Activated gamma-delta T cell treated with anti-CD3 and anti-CD28 coated beads, Interleukin-2, amount 50 U/mL, for 16 hours (primary cell): ENCODE results near the gene GTPBP2.
A peak's percentile ranks its signal among the peaks of the same experiment; 100 is the strongest.

ENCODE experiments used
- DNase-seq: peaks from one replicate; pipeline ENCODE4 v3.0.0-alpha.2; 2020; ENCODE audit warnings: low read depth

GTPBP2 gene

DNA sequence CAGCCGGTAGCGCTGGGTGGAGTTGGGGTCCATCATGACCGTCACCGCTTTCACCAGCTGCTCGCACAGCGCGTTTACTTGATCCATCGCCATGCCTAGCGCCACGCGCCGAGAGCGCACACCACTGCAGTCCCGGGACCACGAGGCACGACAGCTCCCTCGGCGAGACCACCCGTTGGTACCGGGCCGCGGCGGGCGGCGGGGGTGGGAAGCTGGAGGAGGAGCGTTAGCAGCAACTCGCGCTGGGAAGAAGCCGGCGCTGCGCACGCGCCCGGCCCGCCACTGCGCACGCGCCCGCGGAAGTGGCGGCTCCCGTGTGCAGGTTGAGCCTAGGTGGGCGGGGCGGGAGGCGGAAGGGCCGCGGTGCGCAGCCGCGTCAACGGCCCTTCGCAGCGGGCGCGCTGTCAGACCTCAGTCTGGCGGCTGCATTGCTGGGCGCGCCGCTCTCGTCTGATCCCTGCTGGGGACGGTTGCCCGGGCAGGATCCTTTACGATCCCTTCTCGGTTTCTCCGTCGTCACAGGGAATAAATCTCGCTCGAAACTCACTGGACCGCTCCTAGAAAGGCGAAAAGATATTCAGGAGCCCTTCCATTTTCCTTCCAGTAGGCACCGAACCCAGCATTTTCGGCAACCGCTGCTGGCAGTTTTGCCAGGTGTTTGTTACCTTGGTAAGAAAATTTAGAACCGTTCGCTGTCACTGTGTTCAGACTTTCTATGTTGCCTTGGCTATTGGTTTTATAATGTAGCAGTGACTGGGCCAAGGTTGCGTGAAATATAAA lies 53.1 kb downstream of the GTPBP2 start, which contains the start of the genes POLH and XPO5:
Gene POLH (plus strand): TSS at position 414 of the 780 bp plus-strand sequence. CDS start 6,135 bp downstream, outside the sequence.
Gene XPO5 (minus strand): TSS at position 267 of the 780 bp plus-strand sequence. CDS start 174 bp downstream, at position 93.
- DNase-seq: peak; percentile 83

DNA sequence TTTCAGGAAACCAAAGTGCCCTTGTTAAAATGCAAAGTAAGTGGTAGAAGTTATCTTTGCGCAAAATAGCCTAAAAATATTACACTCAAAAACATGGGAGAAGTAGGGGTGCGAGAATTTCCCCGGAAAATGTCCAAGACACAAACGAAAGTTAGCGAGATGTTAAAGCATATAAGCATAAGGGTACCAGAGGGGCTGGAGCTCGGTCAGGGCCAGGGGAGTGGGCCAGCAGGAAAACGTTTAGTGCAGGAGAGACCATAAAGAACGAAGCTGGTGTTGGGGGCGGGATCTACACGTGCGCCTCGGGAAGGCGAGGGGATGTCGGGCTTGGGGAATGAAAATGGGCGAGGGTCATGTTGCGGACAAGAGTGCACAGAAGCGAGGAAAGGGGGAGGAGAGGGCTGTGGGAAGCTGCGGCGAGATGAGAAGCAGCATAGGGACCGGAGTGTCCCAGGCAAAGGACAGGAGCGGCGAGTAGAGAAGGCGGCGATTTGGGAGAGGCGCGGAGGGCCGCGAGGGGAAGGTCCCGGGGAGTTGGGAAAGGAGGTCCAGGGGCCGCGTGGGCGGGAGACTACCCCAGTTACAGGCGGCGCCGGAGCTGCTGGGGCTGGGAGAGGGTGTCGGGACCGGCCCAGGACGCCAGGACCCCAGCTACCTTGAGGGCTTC lies 53.8 kb downstream of the GTPBP2 start:
- no peak for DNase-seq

DNA sequence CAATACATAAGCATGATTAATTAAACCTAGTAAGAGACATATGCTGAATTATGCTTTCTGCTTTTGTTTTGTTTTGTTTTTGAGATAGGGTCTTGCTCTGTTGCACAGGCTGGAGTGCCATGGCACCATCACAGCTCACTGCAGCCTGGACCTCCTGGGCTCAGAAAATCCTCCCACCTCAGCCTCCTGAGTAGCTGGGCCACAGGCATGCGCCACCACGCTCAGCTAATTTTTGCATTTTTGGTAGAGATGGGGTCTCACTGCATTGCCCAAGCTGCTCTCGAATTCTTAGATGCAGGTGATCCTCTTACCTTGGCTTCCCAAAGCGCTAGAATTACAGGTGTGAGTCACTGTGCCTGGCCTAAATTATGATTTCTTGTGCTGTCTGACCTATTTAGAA lies 57.0 kb downstream of the GTPBP2 start:
- no peak for DNase-seq

DNA sequence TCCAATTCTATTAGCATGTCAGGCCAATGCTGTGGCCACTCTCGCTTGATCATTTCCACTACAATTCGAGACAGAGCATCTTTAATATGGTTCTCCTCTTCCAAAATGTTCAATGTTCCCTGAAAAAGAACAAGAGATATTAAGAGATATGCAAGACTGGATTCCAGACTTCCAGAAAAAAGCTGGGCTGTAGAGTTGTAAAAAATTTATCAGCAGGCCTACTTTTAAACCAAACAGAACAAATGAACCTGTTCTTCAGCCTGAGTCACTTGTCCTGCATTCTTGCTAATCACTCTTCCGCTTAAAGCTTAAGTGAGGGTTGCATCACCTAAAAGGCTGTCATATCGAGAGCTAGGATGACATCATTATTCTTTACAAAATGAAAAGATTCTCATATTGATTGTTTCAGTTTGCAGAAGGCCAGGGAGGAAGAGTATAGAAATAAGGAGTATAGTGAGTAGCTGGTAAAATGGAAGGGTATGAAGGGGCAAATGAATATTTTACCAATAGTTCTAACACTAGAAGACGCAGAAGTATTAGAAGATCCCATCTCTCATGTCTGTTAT lies 58.1 kb downstream of the GTPBP2 start:
- no peak for DNase-seq
